ENCODE data around the gene ERF.

Gene ERF

DNA sequence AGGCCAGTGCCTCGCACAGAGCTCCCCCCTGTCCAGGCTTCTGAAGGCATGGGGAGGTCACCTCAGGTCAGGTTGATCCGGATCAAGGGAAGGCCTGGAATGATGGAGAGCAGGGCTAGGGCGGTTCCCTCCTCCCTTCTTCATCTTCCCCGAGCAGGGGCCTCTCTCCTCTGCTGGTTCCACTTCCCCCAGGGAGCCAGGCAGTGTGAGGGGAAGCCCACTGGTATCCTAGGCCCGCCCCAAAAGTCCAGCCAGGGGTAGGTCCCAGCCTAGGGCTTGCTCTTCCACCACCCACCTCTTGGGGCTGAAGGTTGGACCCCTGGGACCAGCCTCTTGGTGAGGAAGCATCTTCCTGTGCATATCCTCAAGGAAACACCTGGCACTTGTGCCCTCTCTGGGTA lies 30.6 kb upstream of the ERF start:
- Histone ChIP-seq H3K9ac (ENCODE audit: low read length) (peak overlapping the region; percentile 91), H3K27me3 (ENCODE audit: insufficient read depth, low read length) (no peaks in the 10 kb centered on the region), H3K4me3 (ENCODE audit: low read depth, low read length, poor library complexity, severe bottlenecking) (peak overlapping the region; percentile 85), H3K9me2 (ENCODE audit: low read depth, low read length) (no peaks in the 10 kb centered on the region), H3K9me3 (ENCODE audit: low read length) (no peaks in the 10 kb centered on the region), H3K4me2 (ENCODE audit: low read length) (peak overlapping the region; percentile 79), H3K27ac (ENCODE audit: low read depth, low read length, poor library complexity, severe bottlenecking) (peak overlapping the region; percentile 77), H3K36me3 (ENCODE audit: insufficient read depth, low read length) (peaks cover 39% of the 10 kb centered on the region), H2AFZ (ENCODE audit: low read length) (no peak overlapping the region), H3F3A (ENCODE audit: insufficient read depth, low read length) (peaks cover 12% of the 10 kb centered on the region; the same call in 1 of the 2 replicates), H4K20me1 (ENCODE audit: insufficient read depth, low read length) (no peaks in the 10 kb centered on the region), H3K79me2 (ENCODE audit: insufficient read depth, low read length) (no peaks in the 10 kb centered on the region), H3K4me1 (ENCODE audit: insufficient read depth, low read length, severe bottlenecking) (peaks cover 41% of the 10 kb centered on the region)
- no peak for TF ChIP-seq CTCF (IDR thresholded peaks at IDR 0.05; ENCODE audit: low read length)
- no peak for TF ChIP-seq EZH2 (IDR thresholded peaks at IDR 0.05; ENCODE audit: borderline replicate concordance, low read length)

DNA sequence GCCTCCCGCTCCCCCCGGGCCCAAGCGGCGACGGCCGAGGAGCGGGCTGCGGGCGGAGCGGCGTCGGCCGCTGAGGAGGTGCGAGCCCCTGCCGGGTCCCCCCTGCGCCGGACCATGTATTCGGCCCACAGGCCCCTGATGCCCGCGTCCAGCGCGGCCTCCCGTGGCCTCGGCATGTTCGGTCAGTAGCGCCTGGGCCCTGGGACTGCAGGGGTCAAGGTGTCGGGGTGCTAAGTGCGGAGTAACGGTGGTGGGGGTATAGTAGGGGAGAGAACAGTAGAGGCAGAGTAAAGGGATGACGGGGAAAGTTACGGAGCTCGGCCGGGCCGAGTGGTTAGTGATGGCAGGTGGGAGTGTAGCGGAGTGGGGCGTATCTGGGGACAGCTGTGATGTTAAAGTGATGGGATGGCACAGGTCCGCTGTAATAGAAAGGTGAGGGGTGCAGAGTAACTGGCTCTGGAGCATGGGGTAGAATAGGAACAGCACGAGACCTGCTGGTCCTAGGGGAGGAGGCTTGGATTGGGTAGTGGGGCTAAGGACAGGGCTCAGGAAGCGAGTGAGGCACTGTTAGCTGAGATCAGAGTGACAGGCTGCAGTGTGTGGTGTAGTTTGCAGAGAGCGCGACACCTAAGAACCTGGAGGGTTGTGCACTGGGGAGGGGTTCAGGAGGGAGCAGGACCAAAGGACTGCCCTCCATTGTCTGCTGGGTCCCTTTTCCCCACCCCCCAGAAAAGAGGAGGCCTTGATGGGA lies 29.8 kb upstream of the ERF start:
- Histone ChIP-seq H3K4me2 (ENCODE audit: low read length) (peak overlapping the region; percentile 79), H3K79me2 (ENCODE audit: insufficient read depth, low read length) (no peaks in the 10 kb centered on the region), H3F3A (ENCODE audit: insufficient read depth, low read length) (peaks cover 12% of the 10 kb centered on the region; the same call in 1 of the 2 replicates), H3K4me3 (ENCODE audit: low read depth, low read length, poor library complexity, severe bottlenecking) (peak overlapping the region; percentile 85), H3K27me3 (ENCODE audit: insufficient read depth, low read length) (no peaks in the 10 kb centered on the region), H3K27ac (ENCODE audit: low read depth, low read length, poor library complexity, severe bottlenecking) (peak overlapping the region; percentile 77), H3K36me3 (ENCODE audit: insufficient read depth, low read length) (peaks cover 31% of the 10 kb centered on the region), H3K9me2 (ENCODE audit: low read depth, low read length) (no peaks in the 10 kb centered on the region), H4K20me1 (ENCODE audit: insufficient read depth, low read length) (no peaks in the 10 kb centered on the region), H3K9me3 (ENCODE audit: low read length) (no peaks in the 10 kb centered on the region), H3K4me1 (ENCODE audit: insufficient read depth, low read length, severe bottlenecking) (peaks cover 41% of the 10 kb centered on the region), H3K9ac (ENCODE audit: low read length) (peak overlapping the region; percentile 91), H2AFZ (ENCODE audit: low read length) (no peak overlapping the region)
- no peak for TF ChIP-seq EZH2 (IDR thresholded peaks at IDR 0.05; ENCODE audit: borderline replicate concordance, low read length)
- TF ChIP-seq CTCF (IDR thresholded peaks at IDR 0.05; ENCODE audit: low read length), result no peak

- Histone ChIP-seq H3K79me2 (ENCODE audit: insufficient read depth, low read length) (no peaks in the 10 kb centered on the region), H3K4me3 (ENCODE audit: low read depth, low read length, poor library complexity, severe bottlenecking) (peak overlapping the region; percentile 33), H3K27ac (ENCODE audit: low read depth, low read length, poor library complexity, severe bottlenecking) (no peak overlapping the region), H3K9ac (ENCODE audit: low read length) (no peak overlapping the region; the same call in 1 of the 2 replicates), H3K27me3 (ENCODE audit: insufficient read depth, low read length) (no peaks in the 10 kb centered on the region), H3K9me3 (ENCODE audit: low read length) (no peaks in the 10 kb centered on the region), H3K36me3 (ENCODE audit: insufficient read depth, low read length) (peaks cover 24% of the 10 kb centered on the region; the same call in 1 of the 2 replicates), H3K9me2 (ENCODE audit: low read depth, low read length) (no peaks in the 10 kb centered on the region), H4K20me1 (ENCODE audit: insufficient read depth, low read length) (no peaks in the 10 kb centered on the region), H2AFZ (ENCODE audit: low read length) (no peak overlapping the region), H3K4me2 (ENCODE audit: low read length) (no peak overlapping the region), H3F3A (ENCODE audit: insufficient read depth, low read length) (peaks cover 12% of the 10 kb centered on the region; the same call in 1 of the 2 replicates), H3K4me1 (ENCODE audit: insufficient read depth, low read length, severe bottlenecking) (peaks cover 47% of the 10 kb centered on the region)
- no peak for TF ChIP-seq CTCF (IDR thresholded peaks at IDR 0.05; ENCODE audit: low read length)
- no peak for TF ChIP-seq EZH2 (IDR thresholded peaks at IDR 0.05; ENCODE audit: borderline replicate concordance, low read length)
Measured at GRCh38 chr19:42284066-42284501, 29.2 kb upstream of the ERF start.
